ENCODE measurements around the gene SLC35D2. TPM values are rescaled to one million over a fixed set of nuclear protein-coding genes. Genes with fewer than 3 reads are reported as not detected.
"Not testable (repeated sequence)": the region's sequence is repeated elsewhere in the genome, so short reads cannot be mapped to it uniquely, and the experiment has no call there.

Gene SLC35D2
- total RNA-seq, 4 donors from 2014 or later = 5.6 to 38.5 (median 21.0) TPM

- H3K4me3 ChIP-seq = no peak overlapping the region
- TF ChIP-seq POLR2A (IDR thresholded peaks at IDR 0.05) (no peak), CTCF (IDR thresholded peaks at IDR 0.05) (no peak)
- intact Hi-C loops (cut with DNase I; ENCODE audit: low total_unique reads) = no loop called here
- DNase-seq = no peak
- H3K27me3 ChIP-seq = no peaks in the 10 kb centered on the region
- no peaks in the 10 kb centered on the region for H3K4me1 ChIP-seq
- no peaks in the 10 kb centered on the region for H3K9me3 ChIP-seq
- no peak overlapping the region for H3K27ac ChIP-seq
- H3K36me3 ChIP-seq = no peaks in the 10 kb centered on the region
Observed at GRCh38 chr9:96381696-96382095, 1.8 kb downstream of the SLC35D2 start.

GRCh38 chr9:96381125-96381524 is 2.4 kb downstream of the SLC35D2 start:
- Histone ChIP-seq H3K36me3 (no peaks in the 10 kb centered on the region), H3K27ac (no peak overlapping the region), H3K27me3 (no peaks in the 10 kb centered on the region), H3K9me3 (no peaks in the 10 kb centered on the region), H3K4me3 (no peak overlapping the region), H3K4me1 (no peaks in the 10 kb centered on the region)
- intact Hi-C loops (cut with DNase I; ENCODE audit: low total_unique reads) = no loop called here
- no peak for TF ChIP-seq POLR2A (IDR thresholded peaks at IDR 0.05)
- no peak for TF ChIP-seq CTCF (IDR thresholded peaks at IDR 0.05)
- no peak for DNase-seq

- H3K36me3 ChIP-seq = no peaks in the 10 kb centered on the region
- no peak overlapping the region for H3K4me3 ChIP-seq
- no peaks in the 10 kb centered on the region for H3K9me3 ChIP-seq
- DNase-seq = no peak
- TF ChIP-seq POLR2A (IDR thresholded peaks at IDR 0.05) = no peak
- no peak for TF ChIP-seq CTCF (IDR thresholded peaks at IDR 0.05)
- H3K27me3 ChIP-seq = no peaks in the 10 kb centered on the region
- intact Hi-C loops (cut with DNase I; ENCODE audit: low total_unique reads) = no loop called here
- no peaks in the 10 kb centered on the region for H3K4me1 ChIP-seq
- H3K27ac ChIP-seq = no peak overlapping the region
Observed at GRCh38 chr9:96379461-96379860, 4.0 kb downstream of the SLC35D2 start.

GRCh38 chr9:96378187-96378586 is 5.3 kb downstream of the SLC35D2 start:
- Histone ChIP-seq H3K36me3 (no peaks in the 10 kb centered on the region), H3K4me1 (no peaks in the 10 kb centered on the region), H3K9me3 (no peaks in the 10 kb centered on the region), H3K27me3 (no peaks in the 10 kb centered on the region), H3K27ac (no peak overlapping the region), H3K4me3 (no peak overlapping the region)
- intact Hi-C loops (cut with DNase I; ENCODE audit: low total_unique reads) = no loop called here
- DNase-seq = no peak
- TF ChIP-seq CTCF (IDR thresholded peaks at IDR 0.05) = no peak
- no peak for TF ChIP-seq POLR2A (IDR thresholded peaks at IDR 0.05)

GRCh38 chr9:96376891-96377874 is 6.3 kb downstream of the SLC35D2 start:
- no peak overlapping the region for H3K4me3 ChIP-seq
- H3K27ac ChIP-seq = no peak overlapping the region
- no peaks in the 10 kb centered on the region for H3K4me1 ChIP-seq
- no peaks in the 10 kb centered on the region for H3K9me3 ChIP-seq
- H3K36me3 ChIP-seq = no peaks in the 10 kb centered on the region
- H3K27me3 ChIP-seq = no peaks in the 10 kb centered on the region
- DNase-seq = no peak
- no peak for TF ChIP-seq CTCF (IDR thresholded peaks at IDR 0.05)
- TF ChIP-seq POLR2A (IDR thresholded peaks at IDR 0.05) = no peak
- intact Hi-C loops (cut with DNase I; ENCODE audit: low total_unique reads) = no loop called here

GRCh38 chr9:96375507-96375906 is 8.0 kb downstream of the SLC35D2 start:
- H3K36me3 ChIP-seq; DNase-seq; intact Hi-C loops (cut with DNase I; ENCODE audit: low total_unique reads); H3K27ac ChIP-seq; H3K27me3 ChIP-seq; H3K4me1 ChIP-seq; H3K4me3 ChIP-seq; H3K9me3 ChIP-seq: not testable (repeated sequence)

All from uterus (tissue), 4 donors.